HG03108 (cell line): Measurements from ENCODE around the gene PUDP.
"Not testable (repeated sequence)": the region's sequence is repeated elsewhere in the genome, so short reads cannot be mapped to it uniquely, and the experiment has no call there.

Experiments used
- ATAC-seq: cut with Tn5 transposase; IDR thresholded peaks from one replicate; pipeline ENCODE4 v1.9.1; 2021; ENCODE audit warnings: moderate library complexity; ENCODE audit not compliant: unreplicated experiment

PUDP gene

DNA sequence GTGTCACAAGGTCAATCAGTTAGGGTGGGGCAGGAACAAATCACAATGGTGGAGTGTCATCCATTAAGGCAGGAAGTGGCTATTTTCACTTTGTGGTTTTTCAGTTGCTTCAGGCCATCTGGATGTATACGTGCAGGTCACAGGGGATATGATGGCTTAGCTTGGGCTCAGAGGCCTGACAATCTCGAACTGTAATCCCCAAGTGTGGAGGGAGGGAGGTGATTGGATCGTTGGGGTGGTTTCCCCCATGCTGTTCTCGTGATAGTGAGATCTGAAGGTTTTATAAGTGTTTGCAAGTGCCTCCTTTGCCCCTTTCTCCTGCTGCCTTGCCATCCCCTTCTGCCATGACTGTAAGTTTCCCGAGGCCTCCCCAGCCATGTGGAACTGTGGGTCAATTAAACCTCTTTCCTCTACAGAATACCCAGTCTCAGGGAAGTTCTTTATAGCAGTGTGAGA, 37.1 kb downstream of the PUDP start:
- peak; percentile 29 for ATAC-seq

DNA sequence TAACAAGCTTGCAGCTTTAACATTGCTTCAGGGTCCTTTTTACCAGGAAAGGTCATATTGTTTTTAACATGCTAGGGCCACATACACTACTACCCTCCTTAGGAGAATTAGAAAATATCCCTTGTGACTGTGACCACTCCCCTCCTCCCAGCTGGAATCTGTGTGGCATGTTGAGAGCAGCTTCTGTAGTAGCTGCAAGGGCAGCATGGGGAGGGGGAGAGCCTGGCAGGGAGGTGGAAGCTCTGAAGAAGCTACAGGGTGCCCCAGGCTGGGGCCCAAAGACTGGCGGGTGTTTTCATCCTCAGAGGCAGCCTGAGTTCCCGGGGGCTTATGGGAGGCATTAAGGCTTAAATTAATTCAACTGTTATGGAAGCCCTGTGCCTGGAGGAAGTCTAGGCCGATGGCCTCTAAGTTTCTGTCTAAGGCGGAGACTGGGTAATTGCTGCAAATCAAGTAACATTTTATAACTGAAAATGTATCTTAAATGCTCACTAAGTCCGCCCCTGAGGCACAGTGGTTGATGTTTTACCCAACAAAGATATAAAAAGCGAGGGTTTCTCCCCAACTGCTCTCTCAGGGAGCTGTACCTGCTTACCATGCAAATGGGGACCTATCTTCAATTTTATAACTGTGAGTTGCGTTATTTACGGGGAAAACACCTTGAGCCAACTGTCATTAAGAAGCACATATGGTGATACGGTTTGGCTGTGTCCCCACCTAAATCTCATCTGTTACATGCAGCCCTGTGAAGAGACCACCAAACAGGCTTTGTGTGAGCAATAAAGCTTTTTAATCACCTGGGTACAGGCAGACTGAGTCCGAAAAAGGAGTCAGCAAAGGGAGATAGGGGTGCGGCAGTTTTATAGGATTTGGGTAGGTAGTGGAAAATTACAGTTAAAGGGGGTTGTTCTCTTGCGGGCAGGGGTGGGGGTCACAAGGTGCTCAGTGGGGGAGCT, 37.8 kb downstream of the PUDP start:
- peak; percentile 77 for ATAC-seq

DNA sequence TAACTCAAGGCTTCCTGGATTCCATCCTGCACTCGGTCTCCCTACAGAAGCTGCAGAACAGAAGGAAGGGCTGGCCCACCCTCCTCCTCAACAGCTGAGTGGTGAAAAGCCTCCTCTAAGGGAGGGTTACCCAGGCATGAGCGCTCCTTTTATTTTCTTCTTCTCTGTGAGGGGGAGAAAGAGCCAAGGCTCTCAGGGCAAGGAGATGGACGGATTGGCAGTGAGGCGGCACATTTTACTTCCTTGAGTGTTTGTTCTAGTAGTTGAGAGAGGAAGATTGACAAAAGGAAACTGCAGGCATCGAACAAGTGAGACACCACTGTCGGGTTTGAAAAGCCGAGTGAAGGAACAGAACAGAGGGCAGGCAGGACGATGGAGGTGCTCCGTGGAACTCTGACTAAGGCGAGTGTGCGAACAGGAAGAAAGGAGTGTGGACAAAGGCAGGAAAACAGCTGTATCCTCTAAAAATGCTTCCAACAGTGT, 38.9 kb downstream of the PUDP start:
- ATAC-seq: no peak

DNA sequence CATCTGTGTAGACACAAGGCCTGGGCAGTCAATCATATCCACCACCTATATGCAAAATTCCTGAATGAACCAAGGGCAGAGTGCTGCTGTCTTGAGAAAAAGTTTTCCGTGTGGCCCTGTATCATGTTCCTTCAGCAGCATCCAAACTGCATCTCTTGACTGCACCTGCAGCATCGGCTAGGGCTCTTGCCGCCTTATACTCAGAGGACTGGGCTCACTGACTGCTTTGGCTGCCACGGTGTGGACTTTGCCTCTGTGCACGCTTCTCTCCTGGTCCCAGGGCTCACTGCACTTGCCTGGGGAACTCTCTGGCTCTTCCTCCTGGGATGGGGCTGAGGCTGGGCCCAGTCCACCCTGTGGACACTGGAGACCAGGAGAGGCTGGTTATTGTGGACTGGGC, 39.9 kb downstream of the PUDP start:
- no peak for ATAC-seq

DNA sequence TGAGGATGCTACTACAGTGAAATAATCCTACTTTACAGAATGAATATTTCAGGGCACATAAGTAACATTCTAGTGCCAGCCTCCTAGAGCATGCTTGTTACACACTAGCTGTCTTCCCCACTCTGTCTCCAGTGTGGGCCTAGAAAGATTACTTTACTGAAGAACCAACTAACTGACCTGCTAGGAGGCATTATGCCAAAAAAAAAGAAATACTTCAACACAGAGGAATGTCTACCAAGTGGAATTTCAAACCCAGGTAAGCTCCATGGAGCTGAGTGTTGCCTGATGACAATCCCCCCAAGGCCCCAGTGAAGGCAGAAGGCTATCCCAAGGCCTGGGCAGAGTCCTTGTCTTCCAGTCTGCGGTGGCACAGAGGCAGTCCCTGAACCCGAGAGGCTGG, 41.3 kb downstream of the PUDP start:
- ATAC-seq: no peak

DNA sequence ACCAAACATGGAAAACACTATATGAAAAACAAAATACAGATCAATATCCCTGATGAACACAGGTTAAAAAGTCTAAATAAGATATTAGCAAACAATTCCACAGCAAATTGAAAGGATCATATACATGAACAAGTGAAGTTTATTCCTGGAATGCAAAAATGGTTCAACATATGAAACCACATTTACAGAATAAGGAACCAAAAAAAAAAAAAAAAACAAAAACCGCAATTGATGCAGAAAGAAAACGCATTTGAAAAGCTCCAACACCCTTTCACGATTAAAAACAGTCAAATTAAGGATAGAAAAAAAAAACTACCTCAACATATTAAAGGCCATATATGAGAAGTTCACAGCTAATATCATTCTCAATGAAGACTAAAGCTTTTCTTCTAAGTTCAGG, 45.8 kb downstream of the PUDP start:
- ATAC-seq: no peak

DNA sequence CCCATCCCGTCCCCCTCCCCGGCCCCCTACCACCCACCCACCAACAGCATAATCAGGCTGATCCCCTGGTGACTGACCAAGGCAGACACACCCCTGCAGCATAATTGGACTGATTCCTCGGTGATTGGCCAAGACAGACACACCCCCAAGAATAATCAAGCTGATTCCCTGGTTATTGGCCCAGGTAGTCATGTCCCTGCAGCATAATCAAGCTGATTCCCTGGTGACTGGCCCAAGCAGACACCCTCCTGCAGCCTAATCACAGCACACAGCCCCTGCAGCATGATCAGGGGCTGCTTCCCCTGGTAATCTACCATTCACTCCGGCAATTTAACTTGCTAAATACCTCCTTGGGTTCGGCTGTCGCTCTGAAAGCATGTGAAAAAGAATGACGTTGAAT, 47.9 kb downstream of the PUDP start:
- no peak for ATAC-seq

DNA sequence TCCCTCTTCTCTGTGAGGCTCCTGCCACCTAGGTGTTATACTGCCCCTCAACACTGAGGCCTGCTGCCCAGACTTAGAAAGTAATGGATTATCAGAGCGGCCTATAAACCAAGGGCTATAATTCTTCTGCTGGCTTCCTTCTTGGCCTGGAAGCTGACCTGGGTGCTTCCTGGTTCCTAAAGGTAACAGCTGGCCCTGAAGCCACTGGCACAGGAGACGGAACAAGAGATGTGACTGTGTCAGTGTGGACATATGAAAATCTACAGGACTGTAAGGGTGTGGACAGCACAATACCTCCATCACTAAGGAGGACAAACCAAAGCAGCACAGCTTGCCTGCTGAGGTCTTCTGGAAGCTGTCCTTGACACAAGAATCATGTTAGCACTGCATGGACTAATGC, 52.3 kb downstream of the PUDP start:
- not testable (repeated sequence) for ATAC-seq

DNA sequence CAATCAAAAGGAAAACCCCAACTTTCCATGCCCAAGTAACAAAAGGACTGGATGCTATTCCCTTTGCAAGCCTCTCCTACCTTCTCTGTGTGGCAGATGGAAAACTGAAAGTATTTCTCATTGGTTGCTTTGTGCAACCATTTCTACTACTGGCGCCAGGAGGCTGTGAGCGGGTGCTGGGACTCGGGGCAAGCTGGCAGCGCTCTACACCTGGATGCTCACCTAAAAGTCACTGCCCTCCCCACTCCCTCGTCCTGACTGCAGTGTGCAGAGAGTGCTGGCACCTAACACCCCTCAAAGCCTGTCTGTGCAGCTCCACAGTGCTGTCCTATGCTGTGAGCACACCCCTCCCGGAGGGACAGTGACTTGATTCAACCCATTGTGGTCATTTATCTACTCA, 54.6 kb downstream of the PUDP start:
- no peak for ATAC-seq

DNA sequence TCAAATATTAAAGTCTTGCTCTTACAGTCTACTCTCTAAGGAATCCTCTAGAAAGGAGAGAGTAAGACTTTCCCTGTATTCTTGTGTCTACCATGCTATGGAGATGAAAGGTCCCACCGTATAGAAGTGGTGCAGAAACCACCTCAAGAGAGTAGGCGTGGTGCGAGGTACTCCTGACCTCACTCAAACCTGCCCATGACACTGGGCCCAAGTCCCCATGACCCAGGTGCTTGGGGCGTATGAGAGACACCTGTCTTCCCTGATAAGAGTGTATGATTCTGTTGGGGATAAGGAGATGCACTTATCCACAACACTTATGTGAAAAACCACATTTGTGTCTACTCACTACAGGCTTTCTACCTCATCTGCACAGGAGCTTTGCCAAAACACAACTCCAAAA, 55.4 kb downstream of the PUDP start:
- no peak for ATAC-seq

DNA sequence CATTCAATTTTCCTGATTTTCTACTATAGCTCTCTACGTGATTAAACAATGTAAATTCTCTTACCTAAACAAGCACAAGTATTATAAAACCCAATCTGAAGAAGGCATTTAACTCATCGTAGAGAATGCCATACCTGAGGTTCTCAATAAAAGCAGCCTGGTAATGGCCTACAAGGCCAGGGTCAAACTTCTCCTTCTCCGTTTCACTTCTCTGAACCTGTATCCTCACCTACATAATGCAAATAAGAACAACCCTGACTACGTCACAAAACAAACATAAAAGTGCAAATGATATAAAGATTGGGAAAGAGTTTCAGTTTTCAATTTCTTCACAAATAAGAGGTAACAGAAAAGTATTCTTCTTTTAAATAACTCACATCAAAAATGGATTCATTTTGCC, 56.0 kb downstream of the PUDP start:
- peak; percentile 41 for ATAC-seq

DNA sequence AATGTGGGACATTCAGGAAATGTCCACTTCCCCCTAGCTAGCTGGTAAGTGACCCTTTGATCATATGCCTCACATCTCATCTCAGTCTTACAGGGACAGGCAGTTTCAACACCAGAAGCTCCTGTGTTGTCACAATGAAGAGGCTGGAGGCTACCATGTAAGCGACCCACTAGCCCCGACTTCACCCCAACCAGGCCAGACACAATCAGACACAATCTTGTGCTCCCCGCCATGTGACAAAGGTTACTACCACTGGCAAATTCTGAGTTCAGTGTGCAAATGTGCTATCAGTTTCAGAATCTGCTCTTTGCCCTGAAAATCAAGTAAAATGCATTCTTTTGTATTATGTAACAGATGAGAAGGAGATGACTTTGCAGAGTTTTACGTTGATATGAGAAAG, 57.3 kb downstream of the PUDP start:
- no peak for ATAC-seq

DNA sequence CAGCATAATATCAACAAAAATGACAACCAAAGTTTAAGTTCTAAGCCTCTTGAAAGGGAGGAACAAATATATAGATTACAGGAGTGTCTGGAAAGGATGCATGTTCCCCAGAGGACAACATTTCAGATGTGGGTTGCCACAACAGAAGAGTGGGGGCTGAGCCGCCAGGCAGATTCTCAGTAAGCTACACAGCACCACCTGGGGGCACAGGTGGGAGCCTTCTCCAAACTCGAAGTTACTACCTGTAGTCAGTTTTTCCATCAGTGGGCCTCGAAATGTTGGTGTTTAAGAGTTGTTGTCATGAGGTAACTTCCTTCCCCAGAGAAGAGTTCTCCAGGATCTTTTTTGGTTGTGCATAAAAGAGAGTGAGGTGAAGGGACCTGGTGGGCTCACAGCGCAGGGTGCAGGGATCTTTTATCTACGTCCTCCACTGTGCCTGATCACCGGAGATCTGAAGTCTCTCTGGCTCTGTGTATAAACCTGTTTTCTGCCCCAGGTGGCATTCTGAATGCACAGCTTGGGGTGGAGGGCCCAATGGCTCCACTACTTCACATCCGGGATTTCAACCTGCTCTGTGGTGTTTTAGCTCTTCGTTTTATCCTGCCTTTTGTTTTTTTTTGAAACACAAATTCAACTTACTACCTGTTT, 58.9 kb downstream of the PUDP start:
- ATAC-seq: peak; percentile 39

DNA sequence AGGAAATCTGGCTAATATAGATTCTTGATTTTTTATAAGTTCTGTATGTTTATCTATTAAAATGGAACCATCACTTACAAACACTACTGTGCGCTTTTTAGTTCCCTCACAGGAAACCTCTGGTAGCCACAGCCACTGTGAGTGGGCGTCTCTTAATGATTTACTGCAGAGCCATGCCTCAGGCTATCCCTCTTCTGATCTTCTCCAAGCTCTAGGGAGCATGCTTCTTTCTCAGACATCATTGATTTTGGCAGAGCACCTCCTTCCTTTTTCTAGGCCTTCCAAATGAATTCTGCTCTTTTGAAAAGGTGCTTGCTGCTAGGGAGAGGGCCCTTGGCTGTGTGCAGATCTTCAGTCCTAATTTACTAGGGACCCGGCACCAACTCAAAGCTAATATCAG, 61.6 kb downstream of the PUDP start:
- ATAC-seq: peak; percentile 42

DNA sequence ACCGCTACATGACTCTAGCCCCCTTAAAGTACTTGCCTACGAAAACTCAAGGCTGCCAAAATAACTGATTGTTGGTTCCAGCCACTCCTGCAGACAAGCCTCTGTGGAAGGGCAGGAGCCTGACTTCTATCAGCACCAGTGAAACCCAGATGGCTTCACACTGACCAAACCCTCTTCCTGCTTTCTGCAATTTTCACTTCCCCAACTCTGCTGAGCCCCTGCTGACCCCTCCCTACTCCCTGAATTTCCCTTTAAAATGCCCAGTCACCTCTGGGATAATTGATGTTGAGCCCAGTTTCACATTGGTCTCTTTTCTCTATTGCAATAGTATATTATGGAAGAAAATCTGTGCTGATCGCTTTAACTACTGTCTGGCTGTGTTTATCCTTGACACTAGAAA, 62.1 kb downstream of the PUDP start:
- peak; percentile 24 for ATAC-seq

DNA sequence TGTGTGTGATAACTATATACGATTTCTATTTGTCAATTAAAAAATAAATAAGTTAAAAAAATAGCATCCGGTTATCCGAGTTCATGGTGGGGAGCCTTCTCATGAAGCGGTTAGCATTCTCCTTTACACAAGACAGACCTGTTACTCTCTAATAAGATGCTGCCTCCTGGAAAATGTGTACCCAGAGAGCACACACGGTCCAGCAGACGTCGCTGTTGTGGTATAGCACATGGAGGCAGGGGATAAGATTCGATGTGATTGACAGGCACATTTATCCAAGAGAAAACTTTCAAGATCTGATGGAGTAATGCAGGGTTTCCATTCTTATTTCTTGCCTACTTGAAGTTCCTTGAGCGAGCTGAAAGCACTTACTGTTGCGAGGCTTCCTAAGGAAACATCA, 63.1 kb downstream of the PUDP start:
- no peak for ATAC-seq

DNA sequence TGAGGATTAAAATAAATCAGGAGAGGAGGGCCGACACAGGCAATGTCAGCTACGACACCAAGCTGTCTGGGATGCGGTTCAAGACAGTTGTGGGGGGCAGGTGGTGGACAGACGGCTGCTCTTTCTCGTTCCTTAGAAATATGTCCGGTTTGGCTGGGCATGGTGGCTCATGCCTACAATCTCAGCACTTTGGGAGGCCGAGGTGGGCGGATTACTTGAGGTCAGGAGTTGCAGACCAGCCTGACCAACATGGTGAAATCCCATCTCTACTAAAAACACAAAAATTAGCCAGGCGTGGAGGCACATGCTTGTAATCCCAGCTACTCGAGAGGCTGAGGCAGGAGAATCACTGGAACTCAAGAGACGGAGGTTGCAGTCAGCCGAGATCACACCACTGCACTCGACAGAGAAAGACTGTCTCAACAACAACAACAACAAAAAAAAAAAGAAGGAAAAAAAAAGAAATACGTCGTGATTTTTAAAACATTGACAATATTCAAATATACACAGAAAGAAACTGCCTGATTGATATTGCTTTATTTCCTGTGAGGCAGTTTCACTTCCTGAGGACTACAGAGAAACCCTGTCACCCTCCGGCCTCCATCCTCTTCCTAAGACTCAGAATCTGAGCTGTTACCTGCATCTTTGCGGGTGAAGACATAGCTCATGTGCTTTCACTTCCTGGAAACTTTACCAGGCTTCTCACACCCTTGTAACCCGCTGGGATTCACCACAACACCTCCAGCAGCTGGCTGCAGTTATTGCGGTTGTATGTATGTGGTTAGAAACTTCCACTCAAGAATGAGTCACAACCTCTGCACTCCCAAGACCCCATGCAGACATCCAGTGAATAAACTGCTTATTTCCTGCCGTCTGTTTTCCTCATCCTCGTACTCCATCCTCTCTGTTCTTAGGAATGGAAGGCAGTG, 64.2 kb downstream of the PUDP start:
- peak; percentile 72 for ATAC-seq

DNA sequence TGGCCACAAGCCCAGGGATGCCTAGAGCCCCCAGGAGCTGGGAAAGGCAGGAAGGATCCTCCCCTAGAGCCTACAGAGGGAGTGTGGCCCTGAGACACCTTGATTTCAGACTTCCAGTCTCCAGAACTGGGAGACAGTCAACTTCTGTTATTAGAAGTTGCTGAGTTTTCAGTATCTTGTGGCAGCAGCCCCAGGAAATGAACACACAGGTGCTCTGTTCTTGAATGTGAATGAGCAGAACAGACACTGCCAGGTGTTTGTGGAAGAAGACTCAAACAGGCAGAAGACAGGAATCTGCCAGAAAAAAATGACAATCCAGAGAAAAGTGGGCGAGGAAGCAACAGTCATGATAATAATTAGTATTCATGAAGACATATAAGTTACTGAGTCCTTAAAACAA, 64.9 kb downstream of the PUDP start:
- ATAC-seq: no peak

DNA sequence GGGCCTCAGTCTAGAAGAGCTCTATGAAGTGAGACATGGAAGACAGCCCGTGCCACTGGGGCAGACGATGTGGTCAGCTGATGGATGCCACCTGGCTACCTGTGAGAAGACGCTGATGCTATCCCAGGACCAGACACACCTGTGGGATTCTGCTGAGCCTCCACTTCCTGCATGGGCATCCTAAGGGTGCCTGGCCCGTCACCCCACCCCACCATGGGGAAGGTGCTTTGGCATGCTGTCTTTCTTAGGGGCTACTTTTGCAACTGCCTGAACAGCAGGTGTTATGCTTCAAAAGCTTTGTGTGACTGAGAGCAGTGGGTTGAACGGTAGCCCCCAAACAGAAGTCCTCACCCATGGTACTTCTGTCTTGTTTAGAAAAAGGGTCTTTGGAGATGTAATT, 65.4 kb downstream of the PUDP start:
- no peak for ATAC-seq

DNA sequence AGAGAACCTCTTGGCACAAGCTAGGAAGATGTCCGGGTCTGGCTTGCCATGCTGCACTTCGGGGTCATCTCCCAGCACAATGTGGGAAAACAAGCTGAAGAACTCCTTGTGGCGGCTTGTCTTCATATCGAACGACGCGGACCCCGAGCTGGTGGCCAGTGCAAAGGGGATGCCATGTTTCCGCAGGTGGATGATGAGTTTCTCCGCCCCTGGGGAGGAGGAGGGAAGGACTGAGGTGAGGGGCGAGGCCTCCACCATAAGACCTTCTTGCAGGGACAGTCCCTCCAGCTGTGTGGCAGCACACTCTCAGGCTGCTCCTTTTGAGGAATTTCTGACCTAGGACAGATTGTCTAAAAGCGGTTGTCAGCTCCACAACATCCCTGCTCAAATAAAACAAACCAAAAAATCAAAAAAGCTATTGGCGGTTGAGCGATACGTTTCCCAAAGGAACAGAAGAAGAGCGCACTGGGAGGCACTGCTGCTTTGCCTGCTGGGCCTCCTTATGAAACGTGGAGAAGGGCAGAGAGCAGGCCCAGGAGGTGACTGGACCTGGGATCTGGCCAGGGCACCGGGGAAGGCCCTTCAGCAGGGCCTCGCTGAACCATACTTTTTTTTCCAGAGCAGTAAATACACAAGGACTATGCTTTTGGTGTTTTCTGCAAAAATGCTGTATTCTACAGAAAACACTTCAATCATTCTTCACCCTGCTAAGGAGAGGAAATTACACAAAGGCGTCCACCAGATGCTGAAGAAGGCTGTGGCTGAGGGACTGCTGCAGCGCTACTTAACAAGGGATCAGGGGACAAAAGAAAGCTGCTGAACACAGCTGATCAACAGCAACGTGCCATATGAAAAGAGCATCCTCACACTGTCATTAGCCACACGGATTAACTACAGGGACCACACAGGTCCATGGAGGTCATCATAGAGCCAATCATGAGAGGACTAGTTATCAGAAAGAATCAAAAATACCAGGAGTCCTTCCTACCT, 70.4 kb downstream of the PUDP start:
- no peak for ATAC-seq
